NCI-H187 (cell line): ENCODE data around the gene C20orf204.
"Not testable (repeated sequence)": the region's sequence is repeated elsewhere in the genome, so short reads cannot be mapped to it uniquely, and the experiment has no call there.

Source experiments
- DNase-seq, 2 experiments: peaks; one replicate each; lab custom pipeline; 2025; lab: John Stamatoyannopoulos, UW

The C20orf204 gene

GRCh38 chr20:64084685-64085152, 48.7 kb downstream of the C20orf204 start:
- DNase-seq: no peak

DNA sequence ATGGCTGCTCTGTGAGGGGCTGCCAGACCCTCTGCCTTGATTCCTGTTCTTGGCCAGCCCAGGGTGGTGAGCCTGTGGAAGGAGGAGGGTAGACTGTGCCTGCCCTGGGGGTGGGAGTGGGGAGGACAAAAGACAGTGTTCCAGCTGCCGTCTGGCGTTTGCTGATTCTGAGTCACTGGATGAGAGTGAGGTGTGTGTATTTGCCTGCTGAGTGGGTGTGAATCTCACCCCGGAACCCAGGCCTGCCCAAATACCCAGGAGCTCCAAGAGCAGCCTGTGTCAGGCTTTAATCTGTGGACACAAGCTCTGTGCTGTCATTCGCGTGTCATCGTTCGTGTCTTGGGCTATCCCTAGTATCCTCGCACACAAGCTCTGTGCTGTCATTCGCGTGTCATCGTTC, 50.8 kb downstream of the C20orf204 start:
- no peak for DNase-seq

GRCh38 chr20:64087226-64087825, 51.3 kb downstream of the C20orf204 start:
- not testable (repeated sequence) for DNase-seq

- not testable (repeated sequence) for DNase-seq
Measured at GRCh38 chr20:64088586-64088985, 52.6 kb downstream of the C20orf204 start.
